Stimulated activated memory B cell treated with anti-CD40 and anti-IgM and Interleukin-4, amounts not matched to agents 10 μg/mL and 1 μg/mL and 100 μg/mL, for 72 hours (primary cell): ENCODE data around the gene GEN1.
"Not testable (repeated sequence)": the region's sequence is repeated elsewhere in the genome, so short reads cannot be mapped to it uniquely, and the experiment has no call there.

ENCODE experiments used
- ATAC-seq: fragments of 150-1000 bp; cut with Tn5 transposase; 2 replicates; pipeline ENCODE4 v1.10.0; 2021
- H3K27ac Mint-ChIP-seq: one replicate; pipeline ENCODE4 v1.8.0; 2022; ENCODE audit warnings: mild to moderate bottlenecking, mixed read lengths
- H3K27me3 Mint-ChIP-seq: one replicate; pipeline ENCODE4 v1.8.0; 2022; ENCODE audit warnings: mixed read lengths
- H3K36me3 Mint-ChIP-seq: one replicate; pipeline ENCODE4 v1.8.0; 2022; ENCODE audit warnings: mixed read lengths
- H3K4me1 Mint-ChIP-seq: one replicate; pipeline ENCODE4 v1.8.0; 2022; ENCODE audit warnings: mixed read lengths
- H3K4me3 Mint-ChIP-seq: one replicate; pipeline ENCODE4 v1.8.0; 2022; ENCODE audit warnings: mild to moderate bottlenecking, moderate library complexity, mixed read lengths
- H3K9me3 Mint-ChIP-seq: one replicate; pipeline ENCODE4 v1.8.0; 2022; ENCODE audit warnings: mixed read lengths

Gene GEN1

GRCh38 chr2:17821535-17822444, 67.9 kb downstream of the GEN1 start:
- H3K9me3 Mint-ChIP-seq, result no peaks in the 10 kb centered on the region
- peak; percentile 70 for ATAC-seq
- peak overlapping the region; percentile 69 for H3K27ac Mint-ChIP-seq
- peaks cover 63% of the 10 kb centered on the region for H3K4me1 Mint-ChIP-seq
- no peaks in the 10 kb centered on the region for H3K36me3 Mint-ChIP-seq
- no peak overlapping the region for H3K4me3 Mint-ChIP-seq
- H3K27me3 Mint-ChIP-seq, result no peaks in the 10 kb centered on the region

- ATAC-seq, result peak; percentile 78
- Mint-ChIP-seq H3K9me3 (no peaks in the 10 kb centered on the region), H3K27ac (peak overlapping the region; percentile 69), H3K36me3 (no peaks in the 10 kb centered on the region), H3K4me1 (peaks cover 58% of the 10 kb centered on the region), H3K27me3 (no peaks in the 10 kb centered on the region), H3K4me3 (no peak overlapping the region)
Observed at GRCh38 chr2:17822445-17823117, 68.6 kb downstream of the GEN1 start.

GRCh38 chr2:17823646-17824045, 69.7 kb downstream of the GEN1 start:
- peaks cover 58% of the 10 kb centered on the region for H3K4me1 Mint-ChIP-seq
- not testable (repeated sequence) for H3K36me3 Mint-ChIP-seq, H3K4me3 Mint-ChIP-seq, H3K9me3 Mint-ChIP-seq, H3K27me3 Mint-ChIP-seq, ATAC-seq
- peak overlapping the region; percentile 69 for H3K27ac Mint-ChIP-seq

GRCh38 chr2:17827316-17827715, 73.4 kb downstream of the GEN1 start:
- no peaks in the 10 kb centered on the region for H3K27me3 Mint-ChIP-seq
- no peak overlapping the region for H3K4me3 Mint-ChIP-seq
- H3K27ac Mint-ChIP-seq, result peak overlapping the region; percentile 3
- ATAC-seq, result no peak
- peaks cover 8% of the 10 kb centered on the region for H3K9me3 Mint-ChIP-seq
- peaks cover 5% of the 10 kb centered on the region for H3K36me3 Mint-ChIP-seq
- H3K4me1 Mint-ChIP-seq, result peaks cover 49% of the 10 kb centered on the region

GRCh38 chr2:17827785-17828184, 73.8 kb downstream of the GEN1 start:
- no peaks in the 10 kb centered on the region for H3K27me3 Mint-ChIP-seq
- no peak for ATAC-seq
- no peak overlapping the region for H3K4me3 Mint-ChIP-seq
- H3K9me3 Mint-ChIP-seq, result peaks cover 8% of the 10 kb centered on the region
- peak overlapping the region; percentile 3 for H3K27ac Mint-ChIP-seq
- peaks cover 44% of the 10 kb centered on the region for H3K4me1 Mint-ChIP-seq
- peaks cover 5% of the 10 kb centered on the region for H3K36me3 Mint-ChIP-seq

DNA sequence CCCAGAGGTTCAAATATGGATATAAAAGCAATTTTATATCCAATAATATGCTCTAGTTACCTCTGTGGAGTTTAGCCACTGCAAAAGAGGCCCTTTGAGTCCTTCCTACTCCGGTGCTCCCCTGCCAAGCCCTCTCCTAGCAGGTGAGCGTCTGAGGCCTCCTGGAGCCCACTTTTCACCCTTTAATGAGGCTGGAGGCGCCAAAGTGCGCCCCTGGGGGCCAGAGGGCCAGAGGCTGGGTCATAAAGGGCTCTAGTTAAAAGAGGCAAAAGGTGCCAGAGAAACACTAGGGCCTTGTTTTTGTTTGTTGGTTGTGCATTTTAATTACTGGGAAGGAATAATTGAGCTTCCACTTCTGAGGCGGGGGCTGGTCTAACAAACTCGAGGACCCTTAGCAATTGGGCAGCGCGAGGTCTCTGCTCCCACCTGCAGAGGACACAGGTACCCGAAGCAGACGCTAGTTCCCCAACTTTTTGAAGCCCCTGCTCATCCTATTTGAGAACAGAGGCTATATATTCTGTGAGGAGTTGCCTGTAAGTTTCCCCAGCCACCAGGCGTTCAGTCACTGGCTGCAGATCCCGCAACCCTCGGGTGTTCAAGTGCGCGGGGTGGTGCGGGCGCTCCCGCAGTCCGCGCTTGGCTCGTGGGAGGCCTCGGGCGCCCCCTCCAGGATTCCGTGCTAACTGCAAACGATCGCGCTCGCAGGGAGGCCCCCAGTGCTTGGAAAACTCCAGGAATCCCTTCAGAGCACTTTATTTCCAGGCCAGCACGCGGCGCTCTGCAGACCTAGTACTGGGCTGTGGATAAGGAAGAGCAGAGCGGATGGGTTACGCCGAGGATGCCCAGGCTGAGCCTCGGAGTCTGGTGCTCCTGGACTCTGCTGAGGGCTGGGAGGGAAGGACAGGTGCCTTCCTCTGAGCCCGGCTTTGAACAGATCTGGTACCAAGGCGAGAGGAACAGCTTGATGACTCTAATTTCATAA, 76.4 kb downstream of the GEN1 start:
- Mint-ChIP-seq H3K36me3 (peaks cover 5% of the 10 kb centered on the region), H3K27ac (peak overlapping the region; percentile 65), H3K4me3 (peak overlapping the region; percentile 58), H3K9me3 (peaks cover 8% of the 10 kb centered on the region), H3K4me1 (peaks cover 20% of the 10 kb centered on the region), H3K27me3 (no peaks in the 10 kb centered on the region)
- peak; percentile 84 for ATAC-seq

GRCh38 chr2:17835516-17835915, 81.6 kb downstream of the GEN1 start:
- no peaks in the 10 kb centered on the region for H3K27me3 Mint-ChIP-seq
- H3K36me3 Mint-ChIP-seq, result no peaks in the 10 kb centered on the region
- no peak overlapping the region for H3K4me3 Mint-ChIP-seq
- ATAC-seq, result no peak
- H3K4me1 Mint-ChIP-seq, result peaks cover 5% of the 10 kb centered on the region
- no peak overlapping the region for H3K27ac Mint-ChIP-seq
- H3K9me3 Mint-ChIP-seq, result no peaks in the 10 kb centered on the region
